MM.1S (cell line): ENCODE measurements around the gene TMX1.

Experiments
- EZH2 ChIP-seq: fragments of 300-600 bp; sonication (generic); optimal IDR thresholded peaks from 2 replicates; pipeline ENCODE3; 2017; ENCODE audit warnings: low read depth, mild to moderate bottlenecking, antibody characterized with exemption, low read length, mixed read lengths
- EZH2phosphoT487 ChIP-seq: fragments of 300-600 bp; sonication (generic); IDR thresholded peaks from 2 replicates; pipeline ENCODE4 v1.6.1; 2018; ENCODE audit warnings: antibody characterized with exemption, low read length
- TF ChIP-seq, protein P1 (sequence below): fragments of 300-600 bp; sonication (generic); IDR thresholded peaks from 2 replicates; pipeline ENCODE4 v1.5.1; 2016; ENCODE audit warnings: antibody characterized with exemption, low read length, mixed read lengths

GRCh38 chr14:51258788-51259187, 18.7 kb downstream of the TMX1 start:
- TF ChIP-seq EZH2 (no peak), EZH2phosphoT487 (no peak)
- TF ChIP-seq, protein P1, sequence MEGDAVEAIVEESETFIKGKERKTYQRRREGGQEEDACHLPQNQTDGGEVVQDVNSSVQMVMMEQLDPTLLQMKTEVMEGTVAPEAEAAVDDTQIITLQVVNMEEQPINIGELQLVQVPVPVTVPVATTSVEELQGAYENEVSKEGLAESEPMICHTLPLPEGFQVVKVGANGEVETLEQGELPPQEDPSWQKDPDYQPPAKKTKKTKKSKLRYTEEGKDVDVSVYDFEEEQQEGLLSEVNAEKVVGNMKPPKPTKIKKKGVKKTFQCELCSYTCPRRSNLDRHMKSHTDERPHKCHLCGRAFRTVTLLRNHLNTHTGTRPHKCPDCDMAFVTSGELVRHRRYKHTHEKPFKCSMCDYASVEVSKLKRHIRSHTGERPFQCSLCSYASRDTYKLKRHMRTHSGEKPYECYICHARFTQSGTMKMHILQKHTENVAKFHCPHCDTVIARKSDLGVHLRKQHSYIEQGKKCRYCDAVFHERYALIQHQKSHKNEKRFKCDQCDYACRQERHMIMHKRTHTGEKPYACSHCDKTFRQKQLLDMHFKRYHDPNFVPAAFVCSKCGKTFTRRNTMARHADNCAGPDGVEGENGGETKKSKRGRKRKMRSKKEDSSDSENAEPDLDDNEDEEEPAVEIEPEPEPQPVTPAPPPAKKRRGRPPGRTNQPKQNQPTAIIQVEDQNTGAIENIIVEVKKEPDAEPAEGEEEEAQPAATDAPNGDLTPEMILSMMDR, result no peak
